Daoy (cell line): Measurements from ENCODE around the gene WBP4. TPM values are rescaled to one million over a fixed set of nuclear protein-coding genes. Genes with fewer than 3 reads are reported as not detected.
A peak's percentile ranks its signal among the peaks of the same experiment; 100 is the strongest.
"Not testable (repeated sequence)": the region's sequence is repeated elsewhere in the genome, so short reads cannot be mapped to it uniquely, and the experiment has no call there.

Experiments
- DNase-seq: peaks from one replicate; pipeline ENCODE4 v3.0.0-alpha.2; 2015; ENCODE audit warnings: low read depth
- total RNA-seq: library from RNA; depleted of rRNA; stranded (reverse); fragments of >200 nt; shearing (Covaris generic); gene quantifications from 2 replicates; pipeline ENCODE4 v1.2.3, GENCODE V29; 2014; rRNA removed

The WBP4 gene, protein sequence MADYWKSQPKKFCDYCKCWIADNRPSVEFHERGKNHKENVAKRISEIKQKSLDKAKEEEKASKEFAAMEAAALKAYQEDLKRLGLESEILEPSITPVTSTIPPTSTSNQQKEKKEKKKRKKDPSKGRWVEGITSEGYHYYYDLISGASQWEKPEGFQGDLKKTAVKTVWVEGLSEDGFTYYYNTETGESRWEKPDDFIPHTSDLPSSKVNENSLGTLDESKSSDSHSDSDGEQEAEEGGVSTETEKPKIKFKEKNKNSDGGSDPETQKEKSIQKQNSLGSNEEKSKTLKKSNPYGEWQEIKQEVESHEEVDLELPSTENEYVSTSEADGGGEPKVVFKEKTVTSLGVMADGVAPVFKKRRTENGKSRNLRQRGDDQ
- total RNA-seq: 10.0 and 10.5 TPM in 2 replicates

- peak; percentile 90 for DNase-seq
Observed at GRCh38 chr13:41061075-41061913, at the start of gene WBP4. WBP4 (plus strand) TSS chr13:41061509; CDS start chr13:41061674, 165 bp downstream.

- DNase-seq: no peak
Observed at GRCh38 chr13:41012536-41012935, 48.8 kb upstream of the WBP4 start.

- no peak for DNase-seq
Observed at GRCh38 chr13:41013835-41014234, 47.5 kb upstream of the WBP4 start.

DNA sequence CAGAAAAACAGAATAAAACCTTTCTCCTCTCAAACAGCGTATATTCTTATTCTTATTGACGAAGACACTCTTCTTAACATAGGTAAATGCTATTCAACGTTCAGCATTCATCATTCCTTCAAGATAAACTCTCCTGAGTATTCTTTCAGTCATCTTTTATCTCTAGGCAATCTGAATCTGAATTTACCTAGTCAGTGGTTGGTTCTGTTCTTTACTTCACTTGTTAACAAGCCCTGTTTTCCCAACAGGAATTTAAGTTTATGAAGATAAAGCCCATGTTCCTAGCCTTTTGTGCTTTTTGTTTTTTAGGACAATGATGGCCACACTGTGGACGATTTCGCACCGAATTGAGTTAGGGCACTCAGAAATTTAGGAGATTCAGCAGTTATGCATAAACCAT lies 45.4 kb upstream of the WBP4 start:
- DNase-seq: no peak

DNA sequence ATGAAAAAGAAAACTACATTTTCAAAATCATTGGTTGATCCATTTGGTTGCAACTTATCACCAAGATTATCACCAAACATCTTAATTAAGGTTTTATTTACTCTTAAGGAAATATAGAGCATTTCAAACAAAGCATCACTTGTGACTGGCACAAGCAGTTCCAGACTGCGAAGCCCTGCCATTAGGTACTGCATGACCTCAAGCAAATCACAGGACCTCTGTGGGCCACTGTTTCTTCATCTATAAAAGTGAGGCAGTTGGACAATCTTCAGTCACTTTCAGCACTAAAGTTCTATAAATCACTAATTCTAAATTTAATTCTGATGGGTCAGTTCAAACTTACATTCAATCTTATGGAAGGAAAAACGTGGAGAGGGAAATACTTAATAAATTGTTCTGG lies 44.1 kb upstream of the WBP4 start:
- peak; percentile 4 for DNase-seq

- no peak for DNase-seq
Observed at GRCh38 chr13:41017817-41018601, 43.3 kb upstream of the WBP4 start.

DNA sequence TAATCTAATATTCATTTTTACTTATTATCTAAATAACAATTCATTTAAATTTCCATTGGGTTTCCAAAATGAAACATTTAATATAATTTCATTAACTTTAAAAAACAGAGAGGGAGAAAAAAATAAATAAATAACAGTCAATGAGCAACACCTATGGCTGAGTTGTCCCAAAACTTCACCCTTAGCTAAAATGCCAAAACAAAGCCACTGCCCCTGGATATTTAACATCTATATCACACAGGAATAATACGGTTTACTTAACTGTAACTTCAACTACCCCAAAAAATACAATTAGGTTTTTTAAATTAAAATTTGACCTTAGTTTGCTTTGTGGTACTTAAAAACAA lies 42.7 kb upstream of the WBP4 start:
- no peak for DNase-seq

- DNase-seq: peak; percentile 71
Observed at GRCh38 chr13:41019011-41019487, 42.3 kb upstream of the WBP4 start, which contains the start of gene ELF1. ELF1 (minus strand) TSS chr13:41019316; CDS start chr13:40982054, 37,262 bp downstream.

- DNase-seq: no peak
Observed at GRCh38 chr13:41019578-41020347, 41.5 kb upstream of the WBP4 start.

GRCh38 chr13:41025518-41025917 lies 35.8 kb upstream of the WBP4 start:
- DNase-seq: no peak

DNA sequence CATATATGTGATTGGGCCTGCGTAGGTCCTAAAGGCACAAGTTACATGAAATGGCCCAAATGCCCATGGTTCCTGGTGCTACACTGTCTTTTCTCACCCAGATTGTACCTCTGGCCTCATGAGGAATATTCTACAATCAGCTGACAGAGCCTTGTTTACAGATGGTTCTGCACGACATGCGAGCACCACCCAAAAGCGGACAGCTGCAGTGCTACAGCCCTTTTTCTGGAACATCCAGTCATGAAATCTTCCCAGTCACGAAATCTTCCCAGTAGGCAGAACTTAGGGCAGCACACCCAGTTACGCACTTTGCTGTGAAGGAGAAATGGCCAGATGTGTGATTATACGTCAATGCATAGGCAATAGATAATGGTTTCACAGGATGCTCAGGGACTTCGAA lies 34.5 kb upstream of the WBP4 start:
- DNase-seq: no peak

DNA sequence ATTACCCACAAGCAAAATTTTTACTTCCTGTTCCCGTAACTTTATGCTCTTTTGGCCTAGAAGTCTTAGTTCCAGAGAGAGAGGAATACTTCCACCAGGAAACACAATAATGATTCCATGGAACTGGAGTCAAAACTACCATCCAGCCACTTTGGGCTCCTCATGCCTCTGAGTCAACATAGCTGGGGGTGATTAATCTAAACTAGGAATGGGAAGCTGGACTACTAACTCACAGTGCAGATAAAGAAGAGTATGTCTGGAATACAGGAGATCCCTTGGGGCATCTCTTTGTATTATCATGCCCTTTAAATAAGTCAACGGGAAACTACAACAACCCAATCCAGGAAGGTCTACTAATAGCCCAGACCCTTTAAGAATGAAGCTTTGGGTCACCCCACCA lies 33.3 kb upstream of the WBP4 start:
- DNase-seq: no peak

DNA sequence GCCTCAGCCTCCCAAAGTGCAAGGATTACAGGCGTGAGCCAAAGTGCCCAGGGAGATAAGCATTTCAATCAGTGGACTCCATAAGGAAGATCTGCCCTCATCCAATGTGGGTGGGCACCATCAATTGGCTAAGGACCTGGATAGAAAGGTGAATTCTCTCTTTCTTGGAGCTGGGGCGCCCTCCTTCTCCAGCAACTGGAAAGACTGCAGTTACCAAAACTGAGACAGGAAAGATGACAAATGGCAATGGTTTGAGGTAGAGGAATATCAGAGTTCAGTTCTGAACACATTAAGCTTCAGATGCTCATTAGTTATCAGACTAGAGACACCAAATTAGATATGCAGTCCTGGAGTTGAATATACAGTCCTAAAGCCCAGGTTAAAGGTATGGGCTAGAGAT lies 31.7 kb upstream of the WBP4 start:
- no peak for DNase-seq

DNA sequence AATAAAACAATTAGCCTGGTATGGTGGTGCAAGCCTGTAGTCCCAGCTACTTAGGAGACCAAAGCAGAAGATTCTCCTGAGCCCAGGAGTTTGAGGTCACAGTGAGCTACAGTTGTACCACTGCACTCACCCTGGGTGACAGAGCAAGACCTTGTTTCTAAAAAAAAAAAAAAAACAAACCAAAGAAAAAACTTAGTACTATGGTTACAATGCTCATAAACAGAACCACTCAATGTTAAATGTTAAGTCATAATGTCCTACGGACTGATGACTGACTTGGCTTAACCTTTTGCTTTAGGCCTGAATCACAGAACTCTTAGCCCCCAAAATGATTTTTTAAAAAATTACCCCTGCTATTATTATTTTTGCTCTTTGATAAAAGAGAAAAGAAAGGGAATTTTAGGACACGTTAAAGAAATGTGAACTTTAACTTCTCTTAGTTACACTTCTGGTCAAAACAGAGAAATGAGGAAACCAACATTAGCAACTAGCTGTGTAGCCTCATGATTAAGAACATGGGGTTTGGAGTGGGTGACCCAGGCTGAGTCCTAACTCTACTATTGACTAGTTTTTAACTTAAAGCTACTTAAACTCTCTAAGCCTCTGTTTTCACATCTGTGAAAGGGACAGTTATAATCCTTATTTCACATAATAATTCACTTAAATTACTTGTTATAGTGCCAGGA lies 28.5 kb upstream of the WBP4 start:
- DNase-seq: no peak

GRCh38 chr13:41034382-41034781 lies 26.9 kb upstream of the WBP4 start:
- no peak for DNase-seq

DNA sequence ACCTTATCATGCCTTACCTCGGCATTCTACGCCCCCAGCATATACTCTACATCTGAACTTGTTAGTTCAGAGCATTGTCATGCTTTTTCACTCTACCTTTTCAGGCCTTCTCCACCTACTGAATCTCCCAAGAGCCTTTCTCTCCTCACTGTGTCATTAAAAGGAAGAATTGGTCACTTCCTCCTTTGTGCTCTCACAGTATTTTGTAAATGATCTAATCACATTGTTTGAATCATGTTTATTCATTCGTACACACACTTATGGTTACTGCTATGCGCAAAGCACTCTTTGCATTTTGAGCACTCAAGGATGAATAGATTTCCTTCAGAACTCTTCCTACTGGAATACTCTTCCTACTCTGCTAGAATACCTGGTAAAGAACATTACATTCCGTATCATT lies 26.4 kb upstream of the WBP4 start:
- DNase-seq: no peak

- DNase-seq: not testable (repeated sequence)
Observed at GRCh38 chr13:41036557-41036956, 24.8 kb upstream of the WBP4 start.

DNA sequence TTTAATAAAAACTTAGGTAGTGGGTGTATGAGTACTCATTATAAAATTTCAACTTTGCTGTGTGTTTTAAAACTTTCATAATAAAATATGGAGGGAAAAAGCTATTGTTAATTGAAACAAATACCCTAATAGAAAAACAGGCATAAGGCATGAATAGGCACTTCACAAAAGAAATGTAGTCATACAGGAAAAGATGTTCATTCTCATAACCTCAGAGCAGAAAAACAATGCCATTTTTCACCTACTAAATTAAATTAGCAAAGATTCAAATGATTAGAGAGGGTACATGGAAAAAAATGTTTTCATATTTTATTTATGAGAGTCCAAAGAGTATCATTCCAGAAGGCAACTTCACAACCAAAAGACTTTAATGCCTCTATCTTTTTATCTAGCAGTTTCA lies 21.6 kb upstream of the WBP4 start:
- no peak for DNase-seq

- no peak for DNase-seq
Observed at GRCh38 chr13:41040584-41041334, 20.6 kb upstream of the WBP4 start.

GRCh38 chr13:41042419-41042818 lies 18.9 kb upstream of the WBP4 start:
- DNase-seq: not testable (repeated sequence)
